K562 (cell line): ENCODE results near the gene TRAF3IP1. TPM values are rescaled to one million over a fixed set of nuclear protein-coding genes. Genes with fewer than 3 reads are reported as not detected.

ENCODE experiments used
- BMI1 ChIP-seq: fragments of 150-350 bp; IDR thresholded peaks from 2 replicates; pipeline ENCODE4 v1.6.1; 2014; ENCODE audit warnings: low read length
- CCNT2 ChIP-seq: IDR thresholded peaks from 2 replicates; pipeline ENCODE4 v1.6.1; 2011; ENCODE audit warnings: borderline replicate concordance, low read depth, mild to moderate bottlenecking, moderate library complexity, mixed read lengths, low read length; ENCODE audit not compliant: insufficient read length; ENCODE audit errors: extremely low read depth
- CREM ChIP-seq: IDR thresholded peaks from 2 replicates; pipeline ENCODE4 v1.6.1; 2014; ENCODE audit warnings: antibody characterized with exemption, low read depth
- HMGN3 ChIP-seq: IDR thresholded peaks from 2 replicates; pipeline ENCODE4 v1.6.1; 2011; ENCODE audit warnings: borderline replicate concordance, low read depth, mild to moderate bottlenecking, mixed read lengths, low read length; ENCODE audit not compliant: insufficient read length; ENCODE audit errors: extremely low read depth
- MAZ ChIP-seq, 2 experiments: fragments of 450-650 bp in 1 of 2; sonication (generic) in 1 of 2; formaldehyde crosslinking; IDR thresholded peaks in 1 of 2; conservative IDR thresholded peaks in 1 of 2; 2 replicates each; pipeline versions ENCODE4 v1.4.0 to v1.5.0; 2020; ENCODE audit warnings: mild to moderate bottlenecking in 1 of 2, missing genetic modification reagents in 1 of 2
- MEIS2 ChIP-seq: fragments of 450-650 bp; IDR thresholded peaks from 2 replicates; pipeline ENCODE4 v1.6.1; 2014; ENCODE audit warnings: mild to moderate bottlenecking; ENCODE audit not compliant: partially characterized antibody
- POLR2G ChIP-seq: fragments of 200-400 bp; formaldehyde crosslinking; IDR thresholded peaks from 2 replicates; pipeline ENCODE4 v1.6.1; 2017; ENCODE audit warnings: low read depth, mild to moderate bottlenecking, antibody characterized with exemption, low read length, moderate library complexity
- REST ChIP-seq, 2 experiments: fragments of 450-650 bp; formaldehyde crosslinking in 1 of 2; IDR thresholded peaks; 2 replicates each; pipeline versions ENCODE4 v1.4.0 to v1.6.1; 2014 to 2020; ENCODE audit warnings: mild to moderate bottlenecking in 2 of 2, borderline replicate concordance in 1 of 2, low read depth in 1 of 2
- ZFP36 ChIP-seq: fragments of 150-350 bp; IDR thresholded peaks from 2 replicates; pipeline ENCODE4 v1.6.1; 2018; ENCODE audit warnings: low read length, low read depth; ENCODE audit not compliant: partially characterized antibody
- ZNF639 ChIP-seq, 2 experiments: fragments of 200-800 bp in 1 of 2; sonication (Bioruptor generic) in 1 of 2; sonication (generic) in 1 of 2; formaldehyde crosslinking in 1 of 2; IDR thresholded peaks in 1 of 2; conservative IDR thresholded peaks in 1 of 2; 2 replicates each; pipeline versions ENCODE4 v1.5.0 to v1.6.1; 2016 to 2020; ENCODE audit warnings: missing compliant biosample characterization in 1 of 2, missing genetic modification characterization in 1 of 2, missing genetic modification reagents in 1 of 2
- polyA plus RNA-seq, 8 experiments: library from polyadenylated mRNA; depleted of rRNA in 4 of 8; stranded (reverse) in 5 of 8; unstranded in 3 of 8; fragments of >200 nt; fragmentation: Nextera tagmentation in 2 of 8; fragmentation: Illumina TruSeq in 1 of 8; extraction: Ambion mirVana in 2 of 8; extraction: Trizol in 1 of 8; gene quantifications; 2 replicates each; pipeline versions ENCODE4 v1.2.1 to v1.2.3, GENCODE V29; 2011 to 2014; ENCODE audit warnings: inconsistent platforms in 1 of 8, missing spikeins in 1 of 8
- total RNA-seq, 7 experiments: library from RNA; depleted of rRNA in 6 of 7; stranded (reverse); fragments of >200 nt in 6 of 7; fragmentation: Illumina TruSeq in 2 of 7; extraction: Trizol in 2 of 7; gene quantifications; 2 replicates each; pipeline versions ENCODE4 v1.2.1 to v1.2.3, GENCODE V29; 2011 to 2021; ENCODE audit warnings: low replicate concordance in 1 of 7
- TF ChIP-seq, protein P1 (sequence below): sonication (generic); formaldehyde crosslinking; IDR thresholded peaks from 2 replicates; pipeline ENCODE4 v1.8.1; 2023; ENCODE audit warnings: mild to moderate bottlenecking, missing genetic modification reagents
- TF ChIP-seq, protein P2 (sequence below), 2 experiments: fragments of 450-650 bp; conservative IDR thresholded peaks; 2 replicates each; pipeline ENCODE4 v1.6.1; 2017; ENCODE audit warnings: mild to moderate bottlenecking in 2 of 2, moderate library complexity in 2 of 2

TRAF3IP1 gene
- total and polyA plus RNA-seq, 9 of the 15 experiments (the other 6 are each of a cell fraction or from before 2014, with no cell fraction given): 1.3 to 7.4 (median 3.4) TPM

- TF ChIP-seq REST (IDR thresholded peaks at IDR 0.05; ENCODE audit: borderline replicate concordance) (no peak), REST (CRISPR knock-in tag; IDR thresholded peaks at IDR 0.05; ENCODE audit: low read depth) (no peak), MEIS2 (peak; percentile 59), POLR2G (peak; percentile 51), MAZ (CRISPR knock-in tag; conservative IDR thresholded peaks at IDR 0.05 in 1 of 2, IDR thresholded peaks at IDR 0.05 in 1 of 2) (peak; percentile 75 to 79; a peak in 3 of 4 replicates), CREM (0 out of 2 replicates have a peak, but pooled peaks have one; percentile 15), BMI1 (peak; percentile 64; the same call in 1 of the 2 replicates), ZFP36 (no peak), ZNF639 (CRISPR knock-in tag; conservative IDR thresholded peaks at IDR 0.05 in 1 of 2, IDR thresholded peaks at IDR 0.05 in 1 of 2) (peak in 1 of 2 experiments; percentile 77; a peak in 2 of 4 replicates), CCNT2 (peak; percentile 77), HMGN3 (peak; percentile 84)
- TF ChIP-seq, protein P1, sequence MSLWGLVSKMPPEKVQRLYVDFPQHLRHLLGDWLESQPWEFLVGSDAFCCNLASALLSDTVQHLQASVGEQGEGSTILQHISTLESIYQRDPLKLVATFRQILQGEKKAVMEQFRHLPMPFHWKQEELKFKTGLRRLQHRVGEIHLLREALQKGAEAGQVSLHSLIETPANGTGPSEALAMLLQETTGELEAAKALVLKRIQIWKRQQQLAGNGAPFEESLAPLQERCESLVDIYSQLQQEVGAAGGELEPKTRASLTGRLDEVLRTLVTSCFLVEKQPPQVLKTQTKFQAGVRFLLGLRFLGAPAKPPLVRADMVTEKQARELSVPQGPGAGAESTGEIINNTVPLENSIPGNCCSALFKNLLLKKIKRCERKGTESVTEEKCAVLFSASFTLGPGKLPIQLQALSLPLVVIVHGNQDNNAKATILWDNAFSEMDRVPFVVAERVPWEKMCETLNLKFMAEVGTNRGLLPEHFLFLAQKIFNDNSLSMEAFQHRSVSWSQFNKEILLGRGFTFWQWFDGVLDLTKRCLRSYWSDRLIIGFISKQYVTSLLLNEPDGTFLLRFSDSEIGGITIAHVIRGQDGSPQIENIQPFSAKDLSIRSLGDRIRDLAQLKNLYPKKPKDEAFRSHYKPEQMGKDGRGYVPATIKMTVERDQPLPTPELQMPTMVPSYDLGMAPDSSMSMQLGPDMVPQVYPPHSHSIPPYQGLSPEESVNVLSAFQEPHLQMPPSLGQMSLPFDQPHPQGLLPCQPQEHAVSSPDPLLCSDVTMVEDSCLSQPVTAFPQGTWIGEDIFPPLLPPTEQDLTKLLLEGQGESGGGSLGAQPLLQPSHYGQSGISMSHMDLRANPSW (CRISPR knock-in tag): no peak
- TF ChIP-seq, protein P2, sequence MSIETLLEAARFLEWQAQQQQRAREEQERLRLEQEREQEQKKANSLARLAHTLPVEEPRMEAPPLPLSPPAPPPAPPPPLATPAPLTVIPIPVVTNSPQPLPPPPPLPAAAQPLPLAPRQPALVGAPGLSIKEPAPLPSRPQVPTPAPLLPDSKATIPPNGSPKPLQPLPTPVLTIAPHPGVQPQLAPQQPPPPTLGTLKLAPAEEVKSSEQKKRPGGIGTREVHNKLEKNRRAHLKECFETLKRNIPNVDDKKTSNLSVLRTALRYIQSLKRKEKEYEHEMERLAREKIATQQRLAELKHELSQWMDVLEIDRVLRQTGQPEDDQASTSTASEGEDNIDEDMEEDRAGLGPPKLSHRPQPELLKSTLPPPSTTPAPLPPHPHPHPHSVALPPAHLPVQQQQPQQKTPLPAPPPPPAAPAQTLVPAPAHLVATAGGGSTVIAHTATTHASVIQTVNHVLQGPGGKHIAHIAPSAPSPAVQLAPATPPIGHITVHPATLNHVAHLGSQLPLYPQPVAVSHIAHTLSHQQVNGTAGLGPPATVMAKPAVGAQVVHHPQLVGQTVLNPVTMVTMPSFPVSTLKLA (conservative IDR thresholded peaks at IDR 0.05): peak in 1 of 2 experiments; percentile 61; a peak in 2 of 4 replicates
Measured at GRCh38 chr2:238320246-238320647, at the start of gene TRAF3IP1 (continued).
